Bronchial epithelial cell (primary cell): ENCODE results near the gene SCARF2. TPM values are rescaled to one million over a fixed set of nuclear protein-coding genes. Genes with fewer than 3 reads are reported as not detected.
A peak's percentile ranks its signal among the peaks of the same experiment; 100 is the strongest.

ENCODE experiments used
- DNase-seq: peaks from one replicate; pipeline ENCODE4 v3.0.0-alpha.2; 2010; ENCODE audit warnings: low read depth
- FAIRE-seq: peaks from 2 replicates; lab custom pipeline; 2011; peaks lifted over from hg19 to GRCh38; lab: Jason Lieb, UNC
- H3K27me3 ChIP-seq: 2 replicates; pipeline ENCODE4 v1.5.1; 2011; ENCODE audit warnings: low read length; ENCODE audit not compliant: control insufficient read depth, insufficient read depth
- H3K36me3 ChIP-seq: 2 replicates; pipeline ENCODE4 v1.5.1; 2011; ENCODE audit warnings: low read length; ENCODE audit not compliant: control insufficient read depth, insufficient read depth
- H3K4me3 ChIP-seq: 2 replicates; pipeline ENCODE4 v1.5.1; 2011; ENCODE audit warnings: mild to moderate bottlenecking, low read depth, low read length, control low read depth
- CTCF ChIP-seq: IDR thresholded peaks from 2 replicates; pipeline ENCODE4 v1.5.1; 2011; ENCODE audit warnings: mild to moderate bottlenecking, moderate library complexity, low read length, control low read depth, inconsistent platforms; ENCODE audit not compliant: insufficient read depth, severe bottlenecking
- total RNA-seq: library from RNA; depleted of rRNA; stranded (reverse); fragments of >200 nt; gene quantifications from 2 replicates; pipeline ENCODE4 v1.2.1, GENCODE V29; 2014

The SCARF2 gene
- total RNA-seq, 1 donor from 2014 or later: 0.53 TPM

GRCh38 chr22:20391222-20391621 is 46.4 kb downstream of the SCARF2 start:
- H3K27me3 ChIP-seq: no peaks in the 10 kb centered on the region
- H3K4me3 ChIP-seq: no peak overlapping the region
- no peak for DNase-seq
- no peak for TF ChIP-seq CTCF
- no peaks in the 10 kb centered on the region for H3K36me3 ChIP-seq
- peak; percentile 83 for FAIRE-seq

GRCh38 chr22:20390394-20390907 is 47.2 kb downstream of the SCARF2 start:
- Histone ChIP-seq H3K27me3 (no peaks in the 10 kb centered on the region), H3K36me3 (no peaks in the 10 kb centered on the region), H3K4me3 (no peak overlapping the region)
- FAIRE-seq: no peak
- TF ChIP-seq CTCF: no peak
- DNase-seq: no peak

- H3K4me3 ChIP-seq: no peak overlapping the region
- FAIRE-seq (no peak), DNase-seq (no peak)
- H3K27me3 ChIP-seq: no peaks in the 10 kb centered on the region
- H3K36me3 ChIP-seq: no peaks in the 10 kb centered on the region
- TF ChIP-seq CTCF: no peak
Observed at GRCh38 chr22:20389288-20389687, 48.3 kb downstream of the SCARF2 start.

GRCh38 chr22:20388200-20388599 is 49.4 kb downstream of the SCARF2 start:
- Histone ChIP-seq H3K27me3 (no peaks in the 10 kb centered on the region), H3K36me3 (no peaks in the 10 kb centered on the region), H3K4me3 (no peak overlapping the region)
- FAIRE-seq (no peak), DNase-seq (no peak)
- TF ChIP-seq CTCF: no peak

GRCh38 chr22:20386972-20387371 is 50.7 kb downstream of the SCARF2 start:
- Histone ChIP-seq H3K36me3 (no peaks in the 10 kb centered on the region), H3K27me3 (no peaks in the 10 kb centered on the region), H3K4me3 (no peak overlapping the region)
- FAIRE-seq (no peak), DNase-seq (no peak)
- TF ChIP-seq CTCF: no peak

GRCh38 chr22:20386336-20386735 is 51.3 kb downstream of the SCARF2 start:
- TF ChIP-seq CTCF: no peak
- Histone ChIP-seq H3K4me3 (no peak overlapping the region), H3K27me3 (no peaks in the 10 kb centered on the region), H3K36me3 (no peaks in the 10 kb centered on the region)
- no peak for FAIRE-seq
- no peak for DNase-seq
